ENCODE data around the gene PLPPR3.

PLPPR3 gene

DNA sequence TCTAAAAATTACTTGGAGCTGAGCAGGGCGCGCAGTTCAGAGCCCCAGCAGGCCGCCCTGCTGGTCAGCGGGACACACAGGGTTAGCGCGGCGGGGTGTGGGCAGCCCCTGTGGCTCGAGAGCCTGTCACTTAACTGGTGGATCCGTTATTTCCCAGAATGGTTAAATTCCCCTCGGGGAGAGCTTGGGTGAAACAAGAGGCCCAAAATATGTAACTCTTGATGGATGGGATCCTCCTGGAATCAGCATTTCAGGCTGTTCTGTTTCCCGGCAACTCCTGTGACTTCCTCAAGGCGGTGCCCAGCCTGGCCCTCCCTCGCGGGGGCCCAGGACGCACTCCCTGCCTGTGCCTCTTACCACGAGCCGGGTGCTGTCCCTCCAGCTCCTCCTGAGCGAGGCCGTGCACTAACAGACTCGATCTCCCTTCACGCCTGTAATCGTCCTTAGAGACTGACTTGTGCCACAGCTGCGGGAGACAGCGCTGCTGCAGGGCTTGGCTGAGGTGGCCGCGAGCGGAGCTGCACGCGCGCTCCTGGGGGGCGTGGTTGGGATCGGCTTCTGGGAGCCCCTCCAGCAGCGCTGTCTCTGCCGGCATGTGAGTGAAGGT is 14.8 kb downstream of the PLPPR3 start:
- no peak for FAIRE-seq

DNA sequence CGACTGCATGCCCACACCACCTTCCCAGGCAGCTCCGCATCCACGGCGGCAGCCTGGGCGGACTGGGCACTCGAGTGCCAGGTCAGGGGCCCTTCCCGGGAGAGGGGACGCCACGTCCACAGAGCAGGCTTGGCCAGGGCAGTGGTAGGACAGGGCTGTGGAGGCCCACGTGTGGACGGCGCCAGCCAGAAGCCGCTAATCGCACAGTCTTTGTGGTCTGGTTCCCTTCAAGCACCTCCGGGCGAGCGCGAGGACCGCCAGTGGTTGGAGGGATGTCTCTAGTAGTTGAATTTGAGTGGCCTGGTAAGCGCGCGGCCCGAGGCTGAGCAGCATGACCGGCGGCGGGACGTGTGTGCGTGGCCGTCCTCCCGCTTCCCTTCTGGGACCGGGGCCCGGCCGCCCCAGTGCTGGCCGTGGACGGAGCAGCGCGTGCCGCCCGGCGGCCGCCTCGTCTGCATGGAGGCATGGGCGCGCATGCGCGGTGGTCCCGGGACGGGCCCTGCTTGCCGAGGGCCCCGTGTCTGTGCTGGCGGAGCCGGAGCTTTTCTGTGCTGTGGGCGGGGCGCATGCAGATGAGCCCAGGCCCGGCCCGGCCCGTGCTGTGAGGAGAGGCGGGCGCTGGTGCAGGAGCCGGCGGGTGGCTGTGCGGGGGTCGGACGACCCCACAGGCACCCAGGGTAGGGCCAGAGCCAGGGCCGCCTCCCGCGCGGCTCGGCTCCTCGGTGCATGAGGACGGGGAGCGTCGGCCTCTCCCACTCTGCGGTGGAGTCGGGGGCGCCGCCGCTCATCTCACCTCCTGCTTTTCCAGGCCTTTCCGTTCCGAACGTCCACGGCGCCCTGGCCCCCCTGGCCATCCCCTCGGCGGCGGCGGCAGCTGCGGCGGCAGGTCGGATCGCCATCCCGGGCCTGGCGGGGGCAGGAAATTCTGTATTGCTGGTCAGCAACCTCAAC is 15.9 kb downstream of the PLPPR3 start:
- FAIRE-seq, result no peak

DNA sequence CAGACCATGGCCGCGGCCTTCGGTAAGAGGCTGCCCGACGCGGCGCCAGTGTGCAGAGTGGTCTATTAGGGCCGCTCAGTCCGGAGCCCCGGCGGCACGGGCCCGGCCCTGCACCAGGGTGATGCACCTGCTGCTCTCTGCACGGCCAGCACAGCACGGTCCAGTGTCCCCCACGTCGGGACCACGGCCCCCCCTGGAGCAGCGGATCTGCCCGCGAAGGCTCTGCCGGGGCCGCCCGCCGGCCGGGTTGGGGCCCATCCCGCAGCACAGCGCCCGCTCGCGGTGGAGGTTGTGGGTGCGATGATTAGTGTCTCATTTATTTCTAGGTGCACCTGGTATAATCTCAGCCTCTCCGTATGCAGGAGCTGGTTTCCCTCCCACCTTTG is 16.6 kb downstream of the PLPPR3 start:
- no peak for FAIRE-seq

DNA sequence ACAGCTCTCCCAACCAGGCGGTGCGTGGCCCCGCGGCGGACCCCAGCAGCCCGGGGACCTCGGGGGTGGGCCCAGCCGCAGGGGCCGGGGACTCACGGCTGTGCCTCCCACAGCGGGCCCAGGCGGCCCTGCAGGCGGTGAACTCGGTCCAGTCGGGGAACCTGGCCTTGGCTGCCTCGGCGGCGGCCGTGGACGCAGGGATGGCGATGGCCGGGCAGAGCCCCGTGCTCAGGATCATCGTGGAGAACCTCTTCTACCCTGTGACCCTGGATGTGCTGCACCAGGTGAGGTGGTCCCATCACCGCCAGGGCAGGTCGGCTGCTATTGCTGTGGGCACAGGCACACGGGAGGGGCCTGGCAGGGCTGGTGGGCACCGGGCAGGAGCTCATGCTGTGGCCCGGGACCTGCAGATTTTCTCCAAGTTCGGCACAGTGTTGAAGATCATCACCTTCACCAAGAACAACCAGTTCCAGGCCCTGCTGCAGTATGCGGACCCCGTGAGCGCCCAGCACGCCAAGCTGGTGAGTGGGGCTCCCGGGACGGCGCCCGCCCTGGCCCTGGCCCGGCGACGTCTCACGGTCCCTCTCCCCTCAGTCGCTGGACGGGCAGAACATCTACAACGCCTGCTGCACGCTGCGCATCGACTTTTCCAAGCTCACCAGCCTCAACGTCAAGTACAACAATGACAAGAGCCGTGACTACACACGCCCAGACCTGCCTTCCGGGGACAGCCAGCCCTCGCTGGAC is 17.2 kb downstream of the PLPPR3 start:
- no peak for FAIRE-seq

DNA sequence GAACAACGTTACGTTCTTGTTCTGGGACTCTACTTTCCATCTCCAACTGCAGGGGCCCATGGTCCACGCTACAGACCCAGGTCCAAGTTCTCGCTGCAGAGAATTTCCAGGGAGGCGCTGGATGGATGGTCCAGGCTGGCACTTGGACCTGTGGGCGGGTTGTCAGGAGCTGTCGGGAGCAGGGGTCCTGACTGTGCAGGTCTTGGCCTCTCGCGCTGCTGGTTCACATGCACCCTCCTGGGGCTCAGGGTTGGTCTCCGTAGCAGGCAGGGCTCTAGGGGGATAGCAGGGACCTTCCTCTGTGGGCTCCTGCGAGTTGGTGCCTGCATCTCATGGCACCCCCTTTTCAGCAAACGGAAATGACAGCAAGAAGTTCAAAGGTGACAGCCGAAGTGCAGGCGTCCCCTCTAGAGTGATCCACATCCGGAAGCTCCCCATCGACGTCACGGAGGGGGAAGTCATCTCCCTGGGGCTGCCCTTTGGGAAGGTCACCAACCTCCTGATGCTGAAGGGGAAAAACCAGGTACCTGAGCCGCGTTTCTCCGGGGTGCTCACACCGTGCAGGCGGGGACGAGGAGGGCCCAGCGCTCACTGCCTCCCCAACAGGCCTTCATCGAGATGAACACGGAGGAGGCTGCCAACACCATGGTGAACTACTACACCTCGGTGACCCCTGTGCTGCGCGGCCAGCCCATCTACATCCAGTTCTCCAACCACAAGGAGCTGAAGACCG is 17.9 kb downstream of the PLPPR3 start:
- FAIRE-seq, result no peak

DNA sequence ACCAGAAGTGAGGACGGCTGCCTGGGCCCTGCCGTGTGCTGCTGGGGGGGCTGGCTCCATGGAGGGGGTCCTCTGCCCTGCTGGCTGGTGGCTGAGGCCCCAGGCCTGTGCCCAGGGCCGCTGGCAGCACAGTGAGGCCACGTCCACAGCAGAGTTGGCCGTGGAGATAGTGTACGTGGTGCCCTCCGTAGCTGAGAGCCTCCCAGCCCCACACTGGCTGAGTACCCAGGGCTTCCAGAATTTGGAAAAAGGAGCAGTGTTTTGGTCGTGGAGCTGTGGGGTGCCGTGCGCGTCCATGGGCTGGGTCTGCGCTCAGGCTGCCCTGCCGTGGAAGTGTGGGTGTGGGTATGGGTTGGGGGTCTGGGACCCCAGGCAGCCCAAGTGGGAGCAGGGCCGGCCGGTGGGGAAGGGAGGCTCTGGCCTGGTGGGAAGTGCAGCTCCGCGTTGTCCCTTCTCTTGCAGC is 18.6 kb downstream of the PLPPR3 start:
- FAIRE-seq, result no peak

DNA sequence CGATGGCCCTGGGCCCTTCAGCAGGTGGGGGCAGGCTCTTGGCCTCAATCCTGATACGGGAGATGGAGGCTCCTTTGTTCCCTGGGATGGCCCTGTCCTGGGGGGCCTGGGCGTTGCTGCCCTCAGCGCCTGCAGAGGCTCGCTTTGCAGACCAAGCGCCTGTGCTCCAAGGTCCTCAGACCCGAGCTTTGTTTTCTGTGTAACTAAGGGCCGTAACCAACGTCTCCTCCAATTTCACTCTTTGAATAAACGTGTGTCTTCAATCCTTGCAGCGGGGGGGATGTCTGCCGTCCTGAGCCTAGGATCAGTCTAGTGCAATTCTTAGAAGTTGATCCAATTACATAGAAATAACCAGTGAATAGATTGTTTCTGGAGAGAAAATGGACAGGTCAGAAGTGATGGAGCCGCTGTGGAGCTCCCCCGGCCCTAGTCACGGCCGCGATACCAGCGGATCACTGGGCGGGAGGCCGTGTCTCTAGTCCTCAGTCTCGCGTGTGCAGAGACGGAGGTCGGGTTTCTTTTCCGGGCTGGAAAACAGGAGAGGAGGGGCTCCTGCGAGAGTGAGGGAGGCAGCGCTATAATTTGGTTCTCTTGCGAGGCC is 19.2 kb downstream of the PLPPR3 start:
- FAIRE-seq, result no peak

DNA sequence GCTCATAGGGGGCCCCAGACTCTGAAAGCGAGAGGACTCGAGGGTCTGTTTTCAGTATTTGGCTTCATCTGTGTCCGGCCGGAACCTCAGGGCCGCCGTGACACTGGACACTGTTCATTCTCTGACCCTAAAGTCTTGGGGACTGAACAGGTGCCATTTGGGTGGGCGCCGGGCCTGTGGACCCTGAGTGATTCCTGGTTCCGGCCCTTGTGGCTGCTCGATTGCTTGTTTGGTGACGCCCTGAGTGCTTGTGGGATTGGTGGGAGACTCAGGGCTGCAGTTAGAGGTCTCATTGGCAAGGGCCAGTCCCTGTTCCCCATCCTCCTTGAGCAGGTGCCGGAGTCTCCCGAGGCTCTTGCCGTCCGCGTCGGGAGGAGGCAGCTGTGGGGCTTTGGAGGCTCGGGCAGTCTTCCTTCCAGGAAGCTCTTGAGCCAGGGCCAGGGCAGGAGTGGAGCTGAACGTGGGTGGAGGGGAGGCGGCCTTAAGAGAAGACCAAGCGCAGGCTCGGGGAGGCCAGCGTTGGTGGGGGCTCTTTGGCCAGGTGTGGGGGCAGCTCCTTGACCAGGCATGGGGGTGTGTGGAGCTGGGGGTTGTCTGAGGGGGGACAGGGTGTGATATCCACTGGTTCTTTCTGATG is 19.8 kb downstream of the PLPPR3 start:
- FAIRE-seq, result no peak

DNA sequence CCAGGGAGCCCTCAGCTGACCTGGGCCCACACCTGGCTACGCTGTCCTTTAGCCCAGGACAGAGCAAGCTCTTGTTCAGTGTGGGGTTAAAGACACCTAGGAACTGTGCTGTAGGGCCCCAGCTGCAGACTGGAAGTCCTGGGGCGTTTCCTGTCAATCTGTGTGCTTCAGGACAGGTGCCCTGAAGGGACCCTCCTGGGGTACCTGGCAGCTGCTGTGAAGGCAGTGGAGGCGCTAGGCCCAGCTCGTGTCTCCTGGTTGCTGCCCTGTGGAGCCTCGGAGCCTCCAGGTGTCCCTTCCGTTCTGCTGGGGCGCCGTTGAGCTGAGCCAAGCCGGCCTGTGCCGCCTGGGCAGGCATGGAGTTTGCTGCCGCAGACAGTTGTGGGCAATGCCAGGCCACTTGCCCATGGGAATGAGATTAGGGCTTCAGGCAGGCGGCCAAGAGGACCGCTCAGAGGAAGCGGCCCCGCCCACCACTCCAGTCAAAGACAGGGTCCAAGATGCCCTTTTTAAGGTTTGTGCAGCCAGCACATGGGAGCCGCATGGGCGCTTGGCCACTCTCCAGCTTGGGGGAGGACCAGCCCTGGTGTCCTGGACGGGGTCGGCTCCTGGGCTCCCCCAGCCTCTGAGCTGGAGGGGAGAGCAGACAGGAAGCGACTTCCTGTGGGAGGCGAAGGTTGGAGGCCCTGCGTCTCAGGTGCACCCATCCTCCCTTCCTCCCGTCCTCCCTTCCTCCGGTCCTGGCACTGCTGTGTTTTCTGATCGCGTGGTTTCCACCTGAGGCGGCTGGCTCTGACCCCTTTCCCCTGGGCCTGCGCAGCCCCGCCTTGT is 20.5 kb downstream of the PLPPR3 start:
- no peak for FAIRE-seq

DNA sequence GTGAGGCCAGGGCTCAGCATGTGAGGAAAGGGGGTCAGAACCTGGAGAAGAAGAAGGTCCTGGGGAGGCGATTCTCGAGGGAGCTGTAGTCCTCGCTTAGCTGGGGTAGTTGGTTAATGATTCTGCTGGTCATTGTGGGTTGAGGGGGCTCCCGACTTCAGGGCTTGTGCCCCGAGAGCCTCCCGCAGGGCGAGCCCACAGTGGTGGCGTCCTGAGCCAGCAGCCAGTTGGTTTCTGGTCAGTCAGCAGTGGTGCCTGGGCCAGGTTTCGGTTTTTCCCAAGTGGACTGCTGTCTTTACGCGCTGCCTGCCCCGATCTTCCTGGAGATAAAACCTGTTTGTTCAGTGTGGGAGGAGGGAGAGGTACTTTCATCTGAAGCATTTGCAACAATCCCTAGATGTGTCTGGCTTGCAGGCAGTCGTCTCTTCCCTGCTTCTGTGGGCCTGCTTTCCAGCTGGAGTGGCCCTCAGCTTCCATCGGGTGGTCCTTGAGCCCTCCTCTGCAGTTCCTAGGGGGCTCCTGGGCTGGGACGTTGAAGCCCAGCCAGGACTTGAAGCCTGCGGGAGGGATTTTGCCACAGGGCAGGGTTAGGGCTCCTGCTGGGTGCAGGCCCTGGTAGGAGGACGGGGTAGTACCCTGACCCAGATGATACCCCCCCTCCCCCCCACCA is 21.3 kb downstream of the PLPPR3 start:
- no peak for FAIRE-seq

DNA sequence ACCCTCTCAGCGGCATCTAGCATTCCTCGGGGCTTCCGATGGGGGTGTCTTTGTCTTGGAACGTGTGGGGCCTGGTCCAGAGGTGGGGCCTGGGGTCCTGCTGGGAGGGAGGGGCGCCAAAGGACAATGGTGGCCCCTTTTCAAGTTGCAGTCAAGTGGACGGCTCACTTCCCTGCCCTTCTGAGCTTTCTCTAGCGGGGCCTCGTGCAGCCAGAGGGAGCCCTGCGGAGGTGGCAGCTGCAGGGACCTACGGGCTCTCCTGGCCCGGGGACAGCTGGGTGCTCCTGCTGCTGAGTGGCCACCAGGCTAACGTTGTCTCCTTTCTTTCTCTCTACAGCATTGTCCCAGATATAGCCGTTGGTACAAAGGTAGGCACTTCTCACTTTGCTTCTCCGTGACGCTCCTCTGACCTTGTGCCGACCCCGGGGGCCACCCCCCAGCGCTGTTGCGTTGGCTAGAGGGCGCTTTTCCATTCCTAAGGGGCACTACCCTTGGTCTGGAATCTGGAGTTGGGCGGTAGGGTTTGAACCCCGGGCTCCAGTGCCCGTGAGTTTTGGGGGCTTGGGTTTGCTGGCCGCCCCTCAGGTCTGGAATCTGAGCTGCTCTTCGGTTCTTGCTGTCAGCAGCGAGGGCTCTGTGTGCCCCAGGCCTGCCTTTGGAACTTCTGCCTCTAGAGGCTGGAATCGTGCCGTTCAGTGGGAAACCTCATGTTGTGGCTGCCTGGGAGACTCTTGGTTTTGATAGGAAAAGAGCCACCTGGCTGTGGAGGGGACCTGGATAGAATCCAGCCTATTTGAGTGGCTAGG is 22.5 kb downstream of the PLPPR3 start:
- FAIRE-seq, result no peak

DNA sequence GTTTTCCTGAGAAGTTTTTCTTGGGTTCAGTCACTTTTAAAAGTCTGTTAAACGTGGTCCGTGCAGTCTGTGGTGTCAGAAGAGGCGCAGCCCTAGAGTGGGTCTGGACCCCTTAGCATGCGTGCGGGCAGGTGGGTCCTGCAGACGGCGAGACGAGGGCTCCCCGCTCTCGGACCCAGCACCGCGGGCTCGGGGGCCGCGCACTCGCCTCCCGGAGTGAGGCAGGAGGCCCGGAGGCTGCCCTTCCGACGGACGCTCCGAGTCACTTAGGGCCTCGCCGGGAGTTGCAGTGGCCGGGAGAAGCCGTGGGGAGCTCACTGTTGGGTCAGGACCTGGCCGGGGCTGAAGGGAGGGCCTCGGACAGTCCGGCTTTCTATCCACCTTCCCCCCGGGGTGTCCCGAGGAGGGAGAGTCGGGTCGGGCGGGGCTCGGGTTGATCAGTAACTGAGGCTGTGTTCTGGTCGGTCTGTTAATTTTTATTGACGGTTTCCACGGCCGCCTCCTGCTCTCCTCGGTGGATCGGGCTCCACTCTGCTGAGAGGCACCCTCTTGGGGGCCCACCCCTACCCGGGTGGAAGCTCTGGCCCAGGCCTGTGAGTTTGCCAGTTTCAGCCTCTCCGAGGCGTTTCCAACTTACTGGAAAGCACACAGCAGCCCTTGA is 23.2 kb downstream of the PLPPR3 start:
- no peak for FAIRE-seq

DNA sequence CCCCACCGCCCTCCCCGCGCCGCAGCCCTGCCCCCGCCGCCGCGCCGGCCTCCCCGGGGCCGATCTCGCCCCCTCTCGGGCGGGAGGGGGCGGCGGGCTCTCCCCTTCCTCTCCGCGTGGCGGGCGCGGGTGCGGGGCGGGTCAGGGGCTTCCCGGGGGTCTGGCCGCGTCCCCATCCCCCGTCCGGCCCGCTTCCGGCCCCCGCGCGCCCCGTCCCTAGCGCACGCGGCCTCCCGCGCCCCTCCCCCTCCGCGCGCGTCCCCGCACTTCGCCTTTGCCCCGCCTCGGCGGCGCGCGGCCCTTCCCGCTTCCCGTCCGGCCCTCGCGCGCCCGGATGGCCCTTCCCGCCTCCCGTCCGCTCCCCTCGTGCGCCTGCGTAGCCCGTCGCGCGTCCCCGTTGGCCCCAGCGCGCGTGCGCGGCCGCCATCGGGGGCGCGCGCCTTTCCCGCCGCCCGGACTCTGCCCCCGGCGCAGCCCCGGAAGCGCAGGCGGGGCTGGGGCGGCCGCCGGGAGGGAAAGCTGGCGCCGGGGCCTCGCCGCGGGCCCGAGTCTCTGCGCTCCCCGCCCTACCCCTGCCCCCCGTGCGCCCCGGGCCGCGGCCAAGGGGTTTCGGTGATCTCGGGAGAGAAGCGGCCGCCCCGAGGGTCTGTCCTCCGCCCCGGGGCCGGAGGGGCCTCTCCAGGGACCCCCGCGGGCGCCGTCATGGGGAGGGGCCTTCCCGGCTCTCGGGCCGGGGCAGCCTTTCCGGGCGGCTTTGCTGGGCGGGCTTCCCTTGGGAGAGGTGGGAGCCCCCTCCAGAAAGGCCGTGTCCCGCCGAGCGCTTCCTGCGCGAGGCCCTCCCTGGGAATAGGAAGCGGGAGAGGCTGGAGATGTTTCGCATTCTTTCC is 24.0 kb downstream of the PLPPR3 start:
- no peak for FAIRE-seq

DNA sequence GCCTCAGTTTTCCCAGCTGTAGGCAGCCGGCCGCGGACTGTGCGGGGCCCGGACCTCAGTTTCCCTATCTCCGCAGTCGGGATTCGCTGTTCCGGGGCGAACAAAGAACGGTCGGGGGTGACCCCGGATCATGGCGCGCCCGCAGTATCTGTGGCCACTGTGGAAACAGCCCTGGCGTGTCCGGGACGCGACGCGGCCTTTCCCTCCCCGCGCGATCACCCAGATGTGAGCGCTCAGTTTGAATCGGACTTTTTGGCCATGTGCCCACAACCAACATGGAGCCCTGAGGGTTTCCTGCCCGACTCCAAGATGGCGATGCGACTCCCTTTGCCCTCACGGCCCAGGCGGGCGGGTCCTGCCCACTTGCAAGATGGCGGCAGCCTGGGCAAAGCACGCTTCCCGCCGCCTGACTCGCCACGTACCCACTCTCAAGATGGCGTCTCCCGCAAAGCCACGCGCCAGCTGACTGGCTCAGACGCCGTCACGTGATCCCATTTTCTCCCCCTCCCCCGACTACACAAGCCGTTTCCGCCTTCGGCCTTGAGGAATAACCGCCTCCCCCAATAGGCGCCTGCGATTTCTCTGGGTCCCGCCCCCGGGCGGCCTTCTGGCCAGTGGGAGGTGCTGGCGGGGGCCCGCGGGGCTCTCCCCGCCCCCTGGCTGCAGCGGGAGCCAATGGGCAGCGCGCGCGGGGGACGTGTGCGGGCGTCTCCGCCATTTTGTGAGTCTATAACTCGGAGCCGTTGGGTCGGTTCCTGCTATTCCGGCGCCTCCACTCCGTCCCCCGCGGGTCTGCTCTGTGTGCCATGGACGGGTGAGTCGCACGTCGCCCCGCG is 24.8 kb downstream of the PLPPR3 start, which contains the start of gene PTBP1:
Gene PTBP1 (plus strand): TSS at position 761 of the 836 bp plus-strand sequence. CDS start 46 bp downstream, at position 807.
- FAIRE-seq, result peak; percentile 99

DNA sequence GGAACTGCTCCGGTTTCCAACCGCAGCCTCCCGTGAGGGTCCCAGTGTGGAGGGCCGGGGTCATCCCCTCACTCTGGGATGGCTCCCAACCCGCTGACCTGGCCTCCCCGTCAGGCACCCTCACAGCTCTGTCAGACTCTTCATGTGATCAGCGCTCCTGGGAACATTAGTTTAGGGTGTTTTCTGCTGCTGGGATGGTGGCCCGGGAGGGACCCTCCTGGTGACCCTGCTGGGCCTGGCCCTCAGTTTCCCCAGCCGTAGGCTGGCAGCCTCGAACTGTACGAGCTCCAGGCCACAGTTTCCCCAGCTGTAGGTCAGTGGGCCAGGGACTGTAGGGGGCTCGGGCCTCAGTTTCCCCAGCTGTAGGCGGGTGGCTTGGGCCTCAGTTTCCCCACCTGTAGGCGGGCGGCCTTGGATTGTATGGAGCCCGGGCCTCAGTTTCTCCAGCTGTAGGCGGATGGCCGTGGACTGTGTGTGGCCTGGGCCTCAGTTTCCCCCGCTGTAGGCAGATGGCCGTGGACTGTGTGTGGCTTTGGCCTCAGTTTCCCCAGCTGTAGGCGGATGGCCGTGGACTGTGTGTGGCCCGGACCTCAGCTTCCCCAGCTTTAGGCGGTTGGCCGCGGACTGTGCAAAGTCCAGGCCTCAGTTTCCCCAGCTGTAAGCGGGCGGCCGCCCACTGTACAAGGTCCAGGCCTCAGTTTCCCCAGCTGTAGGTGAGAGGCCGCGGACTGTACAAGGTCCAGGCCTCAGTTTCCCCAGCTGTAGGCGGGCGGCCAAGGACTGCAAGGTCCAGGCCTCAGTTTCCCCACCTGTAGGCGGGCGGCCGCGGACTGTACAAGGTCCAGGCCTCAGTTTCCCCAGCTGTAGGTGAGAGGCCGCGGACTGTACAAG is 25.8 kb downstream of the PLPPR3 start:
- no peak for FAIRE-seq

All from G401.6 (cell line).